Esophagus squamous epithelium (tissue), 4 donors: Measurements from ENCODE around the gene HOOK2.

Experiments used
- CTCF ChIP-seq, 6 experiments: fragments of 450-650 bp in 4 of 6; fragments of 200-600 bp in 2 of 6; sonication (generic) in 2 of 6; IDR thresholded peaks; one replicate each; pipeline ENCODE4 v1.5.1; 2016 to 2019; ENCODE audit warnings: antibody characterized with exemption in 6 of 6, mild to moderate bottlenecking in 4 of 6, moderate library complexity in 4 of 6
- POLR2A ChIP-seq, 4 donors: fragments of 450-650 bp; IDR thresholded peaks; one replicate each; pipeline ENCODE4 v1.6.1; 2017; ENCODE audit warnings: antibody characterized with exemption in 4 of 4, mild to moderate bottlenecking in 4 of 4, moderate library complexity in 3 of 4

- no peak for TF ChIP-seq POLR2A (IDR thresholded peaks at IDR 0.05)
- TF ChIP-seq CTCF (IDR thresholded peaks at IDR 0.05): no peak
These were observed 8.6 kb upstream of the HOOK2 start for GRCh38 chr19:12783849-12784393.
